Heart left ventricle (tissue), 13 donors: ENCODE data around the gene AKT1.

ENCODE experiments used
- POLR2A ChIP-seq, 2 donors: fragments of 450-650 bp; IDR thresholded peaks; one replicate each; pipeline ENCODE4 v1.6.1; 2017; ENCODE audit warnings: antibody characterized with exemption in 2 of 2, mild to moderate bottlenecking in 2 of 2, moderate library complexity in 2 of 2
- TF ChIP-seq, protein P1 (sequence below), 12 donors: fragments of 200-600 bp; sonication (generic) in 4 of 12; IDR thresholded peaks; one replicate each; pipeline versions ENCODE4 v1.5.0 to v1.8.0; 2018 to 2022; ENCODE audit warnings: antibody characterized with exemption in 12 of 12, mild to moderate bottlenecking in 5 of 12
- donor health status: ischemic (EF 13 %, LVEDD 7.1; RV severe dilation, severe dysfunction).
- donor health status: DM: no; HTN: yes; CAD: no.
- donor health status: DM: no; HTN: no; CAD: no.
- donor health status: ischemic (EF 25% LVEDD 6.9; RV normal size, moderate dysfunction).
- donor health status: ischemic (EF 25% LVEDD 5.7; RV mildly dilated, moderate dysfunction).
- donor health status: ischemic (EF 35%, LVEDD 5.7; RV mildly dilated, moderate dysfunction).
- donor health status: nonischemic (EF 11% LVEDD 7.7; RV severe dilation, severe dysfunction).
- donor health status: DM: yes; HTN: yes; CAD: no.
- donor health status: PGD.
- donor health status: ischemic (EF 29% LVEDD 5.4; RV normal size, mild dysfunction).
- donor health status: nonischemic (EF 23%, LVEDD 6.1; RV moderate dilation, normal function).

DNA sequence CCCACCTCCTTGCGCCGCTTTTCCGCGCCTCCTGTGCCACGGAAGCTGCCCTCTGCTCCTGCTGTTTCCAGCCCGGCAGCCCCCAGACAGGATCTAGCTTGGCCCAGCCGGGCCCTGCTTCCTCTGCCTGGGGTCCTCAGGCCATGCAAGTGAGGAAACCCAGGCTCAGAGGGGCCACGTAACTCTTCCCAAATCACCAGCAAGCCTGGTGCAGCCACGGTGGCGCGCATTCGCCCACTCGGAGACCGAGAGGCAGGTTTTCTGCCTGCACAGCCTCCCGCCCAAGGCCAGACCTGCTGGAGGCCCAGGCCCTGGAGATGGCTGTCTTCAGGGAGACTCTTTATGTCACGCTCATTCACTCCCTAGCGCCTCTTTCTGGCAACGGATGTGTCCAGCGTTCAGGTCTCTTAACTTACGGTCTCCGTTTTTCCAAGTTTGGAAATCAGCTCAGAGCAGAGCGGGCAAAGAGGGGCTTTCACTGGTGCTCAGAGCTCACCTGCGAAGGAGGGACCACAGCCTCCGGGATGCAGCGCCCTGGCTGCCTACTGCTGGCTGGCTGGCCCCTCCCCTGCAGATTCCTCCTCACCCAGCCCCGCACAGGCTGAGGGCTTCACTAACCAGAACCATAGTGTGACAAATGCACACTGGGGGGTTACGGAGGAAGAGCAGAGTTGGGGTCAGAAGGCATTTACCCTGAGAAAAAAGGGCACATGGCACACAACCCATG, 48.9 kb upstream of the AKT1 start:
- no peak for TF ChIP-seq POLR2A (IDR thresholded peaks at IDR 0.05)
- TF ChIP-seq, protein P1, sequence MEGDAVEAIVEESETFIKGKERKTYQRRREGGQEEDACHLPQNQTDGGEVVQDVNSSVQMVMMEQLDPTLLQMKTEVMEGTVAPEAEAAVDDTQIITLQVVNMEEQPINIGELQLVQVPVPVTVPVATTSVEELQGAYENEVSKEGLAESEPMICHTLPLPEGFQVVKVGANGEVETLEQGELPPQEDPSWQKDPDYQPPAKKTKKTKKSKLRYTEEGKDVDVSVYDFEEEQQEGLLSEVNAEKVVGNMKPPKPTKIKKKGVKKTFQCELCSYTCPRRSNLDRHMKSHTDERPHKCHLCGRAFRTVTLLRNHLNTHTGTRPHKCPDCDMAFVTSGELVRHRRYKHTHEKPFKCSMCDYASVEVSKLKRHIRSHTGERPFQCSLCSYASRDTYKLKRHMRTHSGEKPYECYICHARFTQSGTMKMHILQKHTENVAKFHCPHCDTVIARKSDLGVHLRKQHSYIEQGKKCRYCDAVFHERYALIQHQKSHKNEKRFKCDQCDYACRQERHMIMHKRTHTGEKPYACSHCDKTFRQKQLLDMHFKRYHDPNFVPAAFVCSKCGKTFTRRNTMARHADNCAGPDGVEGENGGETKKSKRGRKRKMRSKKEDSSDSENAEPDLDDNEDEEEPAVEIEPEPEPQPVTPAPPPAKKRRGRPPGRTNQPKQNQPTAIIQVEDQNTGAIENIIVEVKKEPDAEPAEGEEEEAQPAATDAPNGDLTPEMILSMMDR (IDR thresholded peaks at IDR 0.05), result no peak
